GM18508 (cell line): ENCODE measurements around the gene FOSL2.

ENCODE experiments used
- ATAC-seq: cut with Tn5 transposase; IDR thresholded peaks from one replicate; pipeline ENCODE4 v1.9.1; 2021; ENCODE audit warnings: moderate number of reproducible peaks; ENCODE audit not compliant: insufficient read depth, unreplicated experiment

Gene FOSL2

DNA sequence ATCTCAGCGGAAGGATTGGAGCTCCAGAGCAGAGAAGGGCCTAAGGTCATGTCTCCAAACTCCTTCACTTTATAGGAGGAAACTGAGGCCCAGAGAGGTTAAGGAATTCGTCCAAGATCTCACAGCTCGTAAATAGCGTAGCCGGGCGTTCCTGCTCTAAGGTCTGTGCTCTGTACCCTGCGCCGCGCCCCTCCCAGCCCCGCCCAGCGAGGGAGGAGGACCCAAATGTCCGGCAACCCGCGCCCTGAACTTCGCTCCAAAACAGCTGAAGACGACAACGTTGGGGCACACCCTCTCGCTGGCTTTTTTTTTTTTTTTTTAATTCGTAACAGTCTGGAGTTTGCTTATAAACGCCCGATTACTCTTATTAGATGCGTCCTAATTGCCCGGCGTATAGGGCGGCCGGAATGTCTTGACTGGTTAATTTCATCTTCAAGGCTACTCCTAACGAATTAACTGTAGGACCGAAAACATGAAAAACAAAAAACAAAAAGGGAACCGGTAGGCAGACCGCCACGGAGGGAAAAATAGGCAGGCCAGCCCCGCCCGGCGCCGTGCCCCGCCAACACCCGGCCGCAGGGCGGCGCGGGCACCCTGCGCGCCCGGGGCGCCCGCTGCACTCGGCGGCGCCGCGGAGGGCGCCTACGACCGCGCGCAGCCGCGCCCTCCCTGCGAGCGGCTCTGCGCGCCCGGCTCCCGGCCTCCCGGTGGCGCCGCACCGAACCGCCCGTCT lies 928 bp upstream of the FOSL2 start:
- no peak for ATAC-seq

DNA sequence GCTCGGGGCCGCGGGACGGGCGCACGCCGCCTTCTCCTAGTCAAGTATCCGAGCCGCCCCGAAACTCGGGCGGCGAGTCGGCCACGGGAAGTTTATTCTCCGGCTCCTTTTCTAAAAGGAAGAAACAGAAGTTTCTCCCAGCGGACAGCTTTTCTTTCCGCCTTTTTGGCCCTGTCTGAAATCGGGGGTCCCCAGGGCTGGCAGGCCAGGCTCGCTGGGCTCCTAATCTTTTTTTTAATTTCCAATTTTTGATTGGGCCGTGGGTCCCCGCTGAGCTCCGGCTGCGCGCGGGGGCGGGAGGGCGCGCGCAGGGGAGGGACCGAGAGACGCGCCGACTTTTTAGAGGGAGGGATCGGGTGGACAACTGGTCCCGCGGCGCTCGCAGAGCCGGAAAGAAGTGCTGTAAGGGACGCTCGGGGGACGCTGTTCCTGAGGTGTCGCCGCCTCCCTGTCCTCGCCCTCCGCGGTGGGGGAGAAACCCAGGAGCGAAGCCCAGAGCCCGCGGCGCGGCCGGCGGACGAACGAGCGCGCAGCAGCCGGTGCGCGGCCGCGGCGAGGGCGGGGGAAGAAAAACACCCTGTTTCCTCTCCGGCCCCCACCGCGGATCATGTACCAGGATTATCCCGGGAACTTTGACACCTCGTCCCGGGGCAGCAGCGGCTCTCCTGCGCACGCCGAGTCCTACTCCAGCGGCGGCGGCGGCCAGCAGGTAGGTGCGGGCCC lies 617 bp downstream of the FOSL2 start:
- ATAC-seq = no peak

DNA sequence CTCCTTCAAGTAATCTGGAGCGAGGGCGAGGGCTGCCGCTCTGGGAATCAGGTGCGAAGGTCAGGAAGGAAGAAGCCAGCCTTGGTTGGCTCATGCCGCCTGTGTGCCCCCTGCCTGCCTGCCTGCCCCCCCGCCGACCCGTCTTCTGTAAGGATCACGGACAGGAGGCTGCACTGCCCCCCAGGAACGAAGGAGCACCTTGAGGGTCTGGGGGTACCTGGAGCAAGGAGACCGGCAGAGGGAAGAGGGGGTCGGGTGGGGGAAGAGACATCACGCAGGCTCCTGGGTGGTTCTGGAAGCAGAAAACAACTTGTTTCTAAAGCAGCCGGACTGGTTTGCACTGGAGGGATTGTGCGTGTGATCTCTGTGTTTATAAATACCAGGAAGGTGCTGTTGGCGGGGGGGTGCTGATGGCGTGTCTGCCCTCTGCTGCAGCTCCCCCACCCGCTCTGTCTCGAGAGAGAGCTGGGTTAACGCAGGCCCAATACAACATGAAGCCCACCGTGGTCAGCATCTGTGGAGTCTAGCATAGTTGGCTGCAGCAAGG lies 1.7 kb downstream of the FOSL2 start:
- no peak for ATAC-seq

DNA sequence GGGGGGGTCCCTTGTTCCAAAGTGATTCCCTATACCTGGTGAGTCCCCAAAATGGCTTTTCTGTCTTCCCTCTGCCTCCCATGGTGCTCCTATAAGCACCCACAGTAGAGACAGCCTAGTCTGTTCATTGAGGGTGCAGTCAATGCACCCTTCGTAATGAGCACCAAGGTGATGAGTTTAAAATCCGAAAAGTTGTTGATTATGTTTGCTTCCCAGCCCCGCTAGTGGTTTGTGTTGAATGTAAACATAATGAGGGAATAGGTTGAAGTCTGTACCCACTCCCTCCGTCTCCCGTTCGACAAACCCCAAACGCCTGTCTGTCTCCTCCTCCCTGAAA lies 2.3 kb downstream of the FOSL2 start:
- no peak for ATAC-seq

DNA sequence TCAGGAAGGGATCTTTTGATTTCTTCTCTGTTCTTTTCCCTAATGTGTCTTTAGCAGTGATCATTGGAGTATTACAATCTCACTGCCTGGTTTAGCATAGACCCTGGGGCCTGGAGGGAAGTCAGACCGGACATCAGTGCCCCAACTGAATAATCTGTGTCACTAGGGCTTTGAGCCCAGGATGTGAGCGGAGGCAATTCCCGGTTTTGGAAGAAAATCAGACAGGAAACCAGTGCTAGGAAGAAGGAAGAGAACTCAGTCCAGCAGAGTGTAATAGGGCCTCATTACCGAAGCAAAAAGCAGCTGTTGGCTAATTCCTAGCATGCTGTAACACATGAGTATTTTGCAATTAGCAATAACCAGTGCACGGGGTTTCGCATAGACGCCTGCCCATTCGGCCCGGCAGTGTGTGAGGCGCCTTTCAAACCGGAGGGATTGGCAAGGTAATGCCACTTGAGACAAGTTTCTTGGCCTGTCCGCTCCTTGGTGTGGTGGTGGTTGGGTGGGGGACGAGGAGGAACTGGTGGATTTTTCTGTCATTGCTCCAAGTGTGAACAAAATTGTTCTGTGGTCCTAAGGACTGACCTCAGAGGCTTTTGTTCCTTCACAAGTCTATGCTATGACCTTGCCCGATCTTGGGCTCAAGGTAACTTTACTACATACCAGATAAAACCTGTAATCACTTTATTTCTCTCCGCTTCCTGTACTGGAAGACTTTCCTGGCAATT lies 2.8 kb downstream of the FOSL2 start:
- no peak for ATAC-seq

DNA sequence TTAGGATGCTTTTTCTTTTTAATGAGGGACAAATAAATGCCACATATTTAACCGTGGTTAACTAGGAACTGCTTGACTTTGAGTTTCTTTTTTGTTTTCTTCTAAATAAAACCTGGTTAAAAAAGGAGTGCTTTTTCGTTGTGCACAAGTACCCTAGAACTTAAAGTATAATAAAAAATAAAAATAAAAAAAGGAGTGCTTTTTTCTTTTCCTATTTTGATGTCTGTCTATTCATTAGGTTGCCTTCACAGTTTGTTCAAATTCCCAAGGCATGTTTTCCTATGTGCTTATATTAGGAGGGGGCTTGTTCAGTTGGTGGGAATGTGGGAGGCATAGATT lies 4.4 kb downstream of the FOSL2 start:
- ATAC-seq = no peak

DNA sequence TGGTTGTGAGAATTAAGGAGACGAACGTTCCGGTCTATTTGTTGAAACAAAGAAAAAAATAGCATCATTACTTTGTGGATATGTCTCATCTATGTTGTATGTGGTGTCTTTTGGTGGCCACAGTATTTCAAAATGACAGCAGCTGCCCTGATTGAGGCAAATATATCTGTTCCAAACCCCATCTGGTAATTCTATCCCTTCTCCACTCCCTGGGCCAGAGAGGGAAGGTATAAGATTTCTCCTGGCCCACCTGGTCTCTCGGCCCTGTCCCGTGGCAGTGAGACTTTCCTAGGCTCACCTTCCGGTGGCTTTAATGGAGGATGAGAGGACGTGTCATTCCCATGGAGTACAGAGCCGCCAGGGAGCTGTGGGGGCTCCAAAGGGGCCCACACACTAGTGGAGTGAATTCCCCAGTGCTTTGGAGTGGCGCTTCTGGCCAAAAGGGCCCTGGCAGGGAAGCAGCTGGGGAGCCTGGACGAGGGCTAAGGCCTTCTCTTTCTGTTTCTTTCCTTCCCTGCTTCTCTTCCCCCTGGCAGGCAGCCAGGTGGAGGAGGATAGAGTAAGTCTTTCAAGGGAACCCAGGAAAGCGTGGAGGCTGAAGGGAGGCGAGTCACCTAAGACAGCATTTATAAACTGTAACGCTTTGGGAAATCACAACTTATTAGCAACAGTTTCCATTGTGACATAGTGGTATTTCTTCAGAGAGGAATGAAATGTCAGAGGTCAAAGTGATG lies 5.6 kb downstream of the FOSL2 start:
- ATAC-seq = no peak

DNA sequence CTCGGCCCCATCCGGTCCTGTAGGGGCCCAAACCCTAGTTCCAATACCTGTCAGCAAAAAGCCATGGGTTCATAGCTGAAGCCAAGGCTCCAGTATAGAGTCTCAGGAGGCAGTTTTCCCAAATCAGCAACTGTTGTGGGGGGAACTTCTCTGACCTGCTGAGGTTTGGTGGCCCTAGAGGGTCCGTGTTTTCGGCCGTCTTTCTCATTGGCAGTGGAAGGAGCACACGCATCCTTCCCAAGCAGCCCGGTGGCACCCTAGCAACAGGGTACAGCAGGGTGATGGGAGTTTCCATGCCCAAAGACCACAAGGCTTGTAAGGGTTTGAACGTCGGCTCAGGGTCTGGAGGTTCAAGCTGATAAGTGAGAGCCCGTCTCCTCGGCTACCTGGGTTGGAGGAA lies 6.6 kb downstream of the FOSL2 start:
- no peak for ATAC-seq

DNA sequence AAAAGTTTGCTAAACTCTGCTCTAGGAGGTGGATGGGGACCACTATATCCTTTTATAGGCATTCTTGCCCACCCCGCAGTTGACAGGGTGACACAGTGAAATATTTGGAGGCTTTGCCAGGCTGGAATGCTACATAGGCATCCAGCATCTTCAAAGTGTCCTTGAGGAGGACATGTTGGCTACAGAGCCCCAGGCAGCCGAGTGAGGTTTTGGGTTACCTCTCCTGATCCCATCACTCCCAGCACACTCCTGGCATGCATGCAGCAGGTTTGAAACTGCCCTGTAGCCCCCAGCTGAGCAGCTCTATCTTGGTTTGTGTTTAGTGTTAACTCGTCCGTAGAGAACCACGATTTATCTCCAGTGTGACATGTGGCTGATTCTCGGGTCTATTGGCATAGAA lies 7.3 kb downstream of the FOSL2 start:
- no peak for ATAC-seq

DNA sequence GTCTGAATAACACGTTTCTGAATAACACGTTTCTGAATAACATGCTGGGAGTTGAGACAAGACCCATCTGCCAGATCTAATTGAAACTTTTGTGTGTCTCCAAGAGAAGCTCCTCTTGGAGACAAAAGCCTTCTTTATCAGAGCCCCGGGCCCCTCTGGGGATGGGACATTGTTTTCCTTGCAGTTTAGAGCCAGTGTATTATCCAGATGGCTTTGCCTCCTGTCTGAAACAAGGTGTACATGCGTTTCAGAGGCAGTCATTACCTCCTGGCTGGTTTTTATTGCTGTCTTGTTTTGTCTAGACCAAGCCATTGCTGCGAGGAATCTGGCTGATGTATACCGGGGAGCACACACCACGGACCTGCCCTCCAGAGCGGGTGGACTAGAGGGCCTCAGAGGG lies 7.8 kb downstream of the FOSL2 start:
- ATAC-seq = no peak

DNA sequence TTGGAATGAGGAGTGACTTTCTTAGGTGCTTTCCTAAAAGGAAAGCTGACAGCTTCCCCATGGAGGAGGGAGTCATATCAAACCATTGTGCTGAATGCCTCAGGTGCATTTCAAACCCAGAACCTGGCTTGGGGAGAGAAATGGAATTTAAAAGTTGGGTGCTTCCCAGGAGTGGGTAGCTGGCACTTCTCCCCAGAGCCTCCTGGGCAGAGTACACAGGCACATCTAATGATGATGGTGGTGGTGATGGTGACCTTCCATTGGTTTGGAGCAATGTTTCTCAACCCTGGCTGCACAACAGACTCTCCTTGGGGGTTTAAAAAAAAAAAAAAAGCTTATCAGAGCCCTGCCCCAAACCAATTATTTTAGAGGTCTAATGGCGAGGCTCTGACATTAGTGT lies 8.3 kb downstream of the FOSL2 start:
- ATAC-seq = no peak

DNA sequence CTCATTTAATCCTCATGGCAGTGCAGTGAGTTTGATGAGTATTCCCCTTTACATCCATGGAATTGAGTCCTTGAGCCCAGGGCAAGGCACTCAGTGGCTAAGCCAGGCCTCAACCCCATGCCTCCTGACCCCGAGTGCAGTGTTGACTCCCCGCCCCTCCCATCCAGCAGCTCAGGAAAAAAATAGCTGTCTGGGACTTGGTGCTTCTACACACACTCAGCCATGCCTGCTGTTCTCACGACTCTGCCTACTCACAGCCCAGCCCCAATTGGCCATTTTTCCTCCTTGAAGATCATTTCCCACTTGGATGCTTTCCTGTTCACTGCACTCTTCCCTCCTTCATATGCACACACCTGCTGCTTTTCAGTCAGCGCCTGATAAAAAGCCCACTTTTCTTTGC lies 8.8 kb downstream of the FOSL2 start:
- ATAC-seq = no peak

DNA sequence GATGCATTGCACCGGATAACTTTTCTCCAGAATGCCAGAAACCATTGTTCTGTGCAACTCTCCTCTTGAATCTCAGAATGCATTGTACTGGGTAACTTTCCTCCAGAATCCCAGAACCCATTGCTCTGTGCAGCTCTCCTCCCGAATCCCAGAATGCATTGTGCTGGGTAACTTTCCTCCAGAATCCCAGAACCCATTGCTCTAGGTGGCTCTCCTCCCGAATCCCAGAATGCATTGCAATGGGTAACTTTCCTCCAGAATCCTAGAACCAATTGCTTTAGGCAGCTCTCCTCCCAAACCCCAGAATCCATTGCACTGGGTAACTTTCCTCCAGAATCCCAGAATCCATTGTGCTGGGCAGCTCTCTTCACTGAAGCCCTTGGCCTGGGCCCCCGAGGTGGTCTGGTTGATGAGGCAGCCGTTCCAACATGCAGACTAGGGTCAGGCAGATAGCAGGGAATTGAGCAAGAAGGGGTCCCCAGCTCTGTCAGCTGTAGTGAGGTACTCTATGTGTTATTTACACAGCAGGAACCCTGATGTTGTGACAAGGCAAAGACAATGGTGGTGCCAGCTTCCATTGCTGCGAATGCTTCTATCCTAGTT lies 9.4 kb downstream of the FOSL2 start:
- no peak for ATAC-seq

DNA sequence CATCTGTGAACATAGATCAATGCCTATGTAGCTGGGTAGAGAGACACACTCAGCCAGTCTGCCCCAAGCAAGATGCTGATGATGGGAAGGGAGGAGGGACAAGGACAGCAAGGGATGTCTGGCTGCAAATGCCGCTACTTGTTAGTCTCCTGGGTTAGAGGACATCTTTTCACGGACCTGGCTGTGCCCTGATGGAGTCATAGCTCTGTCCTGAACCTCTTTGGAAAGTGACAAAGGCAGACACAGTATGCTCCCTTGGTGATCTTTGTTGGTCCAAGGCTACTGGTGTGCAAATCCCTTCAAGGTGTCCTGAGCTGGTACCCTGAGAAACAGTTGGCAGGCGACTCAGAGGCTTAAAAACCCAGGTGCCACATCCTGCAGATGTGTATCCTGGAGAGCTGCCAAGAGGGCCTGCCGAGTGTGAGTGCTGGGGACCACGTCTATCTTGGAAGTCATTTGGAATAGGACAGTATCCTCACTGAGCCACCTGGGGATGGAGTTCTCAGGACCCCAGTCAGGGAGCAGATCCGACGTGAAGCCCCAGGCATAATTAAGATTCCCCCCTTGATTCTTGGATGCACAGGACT lies 10.8 kb downstream of the FOSL2 start:
- ATAC-seq = no peak

DNA sequence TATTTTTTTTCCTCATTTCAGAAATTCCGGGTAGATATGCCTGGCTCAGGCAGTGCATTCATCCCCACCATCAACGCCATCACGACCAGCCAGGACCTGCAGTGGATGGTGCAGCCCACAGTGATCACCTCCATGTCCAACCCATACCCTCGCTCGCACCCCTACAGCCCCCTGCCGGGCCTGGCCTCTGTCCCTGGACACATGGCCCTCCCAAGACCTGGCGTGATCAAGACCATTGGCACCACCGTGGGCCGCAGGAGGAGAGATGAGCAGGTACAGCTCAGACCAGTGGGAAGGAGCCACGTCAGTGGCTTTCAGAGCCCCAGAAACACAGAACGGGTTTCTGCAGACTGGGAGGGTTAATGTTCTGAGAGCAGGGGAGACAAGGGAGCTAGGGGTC lies 11.4 kb downstream of the FOSL2 start:
- no peak for ATAC-seq

DNA sequence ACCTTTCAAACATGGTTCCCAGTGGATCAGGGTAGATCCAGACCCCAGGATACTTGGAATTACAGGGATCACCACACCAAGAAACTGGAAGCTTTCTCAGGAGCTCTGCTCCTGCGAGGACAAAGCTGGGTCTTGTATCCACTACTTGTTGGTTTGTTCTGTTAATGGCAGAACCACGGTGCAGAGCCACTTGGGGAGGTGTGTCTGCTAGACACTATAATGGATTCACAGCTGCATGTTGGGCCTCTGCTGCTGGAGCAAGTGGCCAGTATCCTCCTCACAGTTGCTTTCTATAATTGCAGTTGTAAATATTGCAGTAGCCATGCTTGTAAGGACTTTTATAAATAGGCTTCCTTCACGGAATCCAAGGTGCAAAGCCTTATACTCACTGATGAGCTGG lies 12.9 kb downstream of the FOSL2 start:
- no peak for ATAC-seq

DNA sequence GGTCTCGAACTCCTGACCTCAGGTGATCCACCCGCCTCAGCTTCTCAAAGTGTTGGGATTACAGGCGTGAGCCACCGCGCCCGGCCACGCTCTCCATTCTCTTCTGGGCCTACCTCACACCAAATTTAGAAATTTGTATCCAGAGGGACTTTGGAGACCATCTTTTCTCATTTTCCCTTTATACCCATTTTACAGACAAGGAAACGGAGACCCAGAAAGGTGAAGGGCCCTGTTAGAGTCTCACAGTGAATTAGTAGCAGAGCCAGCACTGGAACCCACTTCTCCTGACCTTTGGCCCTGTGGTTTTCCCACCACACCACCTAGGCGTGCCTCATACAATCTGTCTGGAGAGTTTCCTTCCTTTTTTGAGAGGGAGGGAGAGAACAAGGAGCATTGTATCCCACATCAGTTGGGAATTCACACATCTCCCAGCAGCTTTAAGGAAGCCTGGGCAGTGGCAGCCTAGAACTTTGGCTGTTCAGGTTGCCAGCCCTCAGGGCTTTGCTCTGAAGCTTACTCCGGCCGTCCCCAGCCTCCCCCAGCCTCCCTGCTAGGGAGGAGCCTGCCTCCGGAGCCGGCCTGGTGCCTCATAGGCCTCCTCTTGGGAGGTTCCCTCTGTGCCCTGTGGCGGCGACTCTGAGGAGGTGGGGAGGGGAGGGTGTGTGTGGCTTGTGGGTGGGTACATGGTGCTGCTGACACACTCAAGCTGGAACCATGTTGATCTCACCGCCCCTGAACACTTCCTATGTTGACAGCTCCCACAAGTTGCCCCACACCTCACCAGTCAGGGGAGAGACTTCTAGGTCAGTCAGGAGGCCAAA lies 13.8 kb downstream of the FOSL2 start:
- ATAC-seq = no peak

DNA sequence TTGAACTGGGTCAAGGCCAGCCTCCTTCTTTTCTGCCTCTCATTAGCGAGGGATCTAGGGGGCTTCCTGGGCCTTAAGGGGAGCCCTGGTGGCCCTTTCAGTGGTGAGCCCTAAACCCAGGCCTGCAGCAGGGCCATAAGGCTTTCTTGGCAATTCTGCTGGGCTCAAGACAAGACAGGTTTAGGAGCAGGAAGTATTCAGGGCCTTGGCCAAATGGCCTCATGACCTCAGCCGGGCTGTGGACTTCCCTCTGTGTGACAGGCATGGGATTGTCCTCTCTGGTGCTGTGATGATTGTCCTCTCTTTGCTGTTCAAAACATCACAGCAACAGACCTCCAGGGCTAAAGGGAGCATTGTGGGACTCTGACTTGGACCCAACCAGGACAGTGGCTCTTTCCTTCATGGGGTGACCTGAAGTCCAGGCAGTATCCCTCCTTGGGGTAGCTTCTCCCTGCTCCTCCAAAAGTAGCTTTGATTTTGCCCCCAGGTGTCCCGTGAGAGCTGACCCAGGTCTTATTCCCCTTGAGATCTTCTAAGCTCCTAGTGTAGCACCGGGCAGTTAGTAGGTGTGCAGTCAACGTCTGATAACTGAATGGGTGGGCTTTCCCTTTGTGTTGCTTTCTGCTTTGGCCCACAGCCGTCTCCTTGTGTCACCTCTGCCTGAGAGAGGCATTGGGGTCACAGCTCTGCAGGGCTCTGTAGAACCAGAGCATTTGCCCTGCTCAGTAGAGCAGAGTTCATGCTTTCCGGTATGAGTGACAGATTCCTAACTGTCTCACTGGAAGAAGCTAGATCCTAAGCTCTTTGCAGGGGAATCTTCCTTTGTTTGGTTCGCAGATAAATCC lies 14.7 kb downstream of the FOSL2 start:
- ATAC-seq = no peak
